Endothelial cell (in vitro differentiated cells): Measurements from ENCODE around the gene GHDC. TPM values are rescaled to one million over a fixed set of nuclear protein-coding genes. Genes with fewer than 3 reads are reported as not detected.

Experiments used
- DNase-seq: peaks from one replicate; pipeline ENCODE4 v3.0.0; 2021; ENCODE audit warnings: low spot score
- H3K27ac Mint-ChIP-seq: one replicate; pipeline ENCODE4 v1.8.0; 2021; ENCODE audit warnings: mixed read lengths, inconsistent platforms; ENCODE audit not compliant: unreplicated experiment
- H3K27me3 Mint-ChIP-seq: one replicate; pipeline ENCODE4 v1.8.0; 2021; ENCODE audit warnings: mild to moderate bottlenecking, moderate library complexity, mixed read lengths, inconsistent platforms; ENCODE audit not compliant: unreplicated experiment
- H3K36me3 Mint-ChIP-seq: one replicate; pipeline ENCODE4 v1.8.0; 2021; ENCODE audit warnings: mild to moderate bottlenecking, low read depth, mixed read lengths, inconsistent platforms; ENCODE audit not compliant: unreplicated experiment
- H3K4me1 Mint-ChIP-seq: one replicate; pipeline ENCODE4 v1.8.0; 2021; ENCODE audit warnings: mild to moderate bottlenecking, mixed read lengths, inconsistent platforms; ENCODE audit not compliant: unreplicated experiment
- H3K4me3 Mint-ChIP-seq: one replicate; pipeline ENCODE4 v1.8.0; 2021; ENCODE audit warnings: mild to moderate bottlenecking, mixed read lengths, inconsistent platforms; ENCODE audit not compliant: unreplicated experiment
- H3K9me3 Mint-ChIP-seq: one replicate; pipeline ENCODE4 v1.8.0; 2021; ENCODE audit warnings: mixed read lengths, inconsistent platforms; ENCODE audit not compliant: unreplicated experiment
- total RNA-seq: library from RNA; stranded (reverse); fragmentation: NEBNext Ultra II Directional; extraction: Animal tissue kit (Norgen Biotek cat#: 25700); gene quantifications from one replicate; pipeline ENCODE4 v1.2.1, GENCODE V29; 2021; ENCODE audit not compliant: unreplicated experiment
- TF ChIP-seq, protein P1 (sequence below): fragments of 200-600 bp; sonication (generic); IDR thresholded peaks from one replicate; pipeline ENCODE4 v1.5.0; 2021; ENCODE audit warnings: antibody characterized with exemption; ENCODE audit not compliant: unreplicated experiment

The GHDC gene
- total RNA-seq, 1 donor from 2014 or later: 7.2 TPM

DNA sequence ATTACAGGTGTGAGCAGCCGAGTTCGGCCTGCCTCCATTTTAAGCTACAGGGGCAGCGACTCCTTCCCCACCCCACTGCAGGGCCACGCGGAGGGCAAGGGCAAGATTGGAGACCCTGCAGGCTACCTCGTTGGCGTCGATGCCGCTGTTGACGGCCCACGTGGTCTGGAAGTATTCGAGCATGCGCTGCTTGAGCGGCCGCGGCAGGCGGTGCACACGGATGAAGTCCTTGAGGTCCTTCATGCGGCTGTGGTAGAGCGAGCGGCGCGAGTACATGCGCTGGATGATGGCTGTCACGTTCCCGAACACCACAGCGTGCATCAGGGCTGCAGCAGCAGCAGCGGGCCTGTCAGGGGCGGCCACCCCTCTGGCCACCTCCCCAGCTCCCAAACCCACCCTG, 24.9 kb downstream of the GHDC start:
- H3K27me3 Mint-ChIP-seq: peaks cover 16% of the 10 kb centered on the region
- peaks cover 10% of the 10 kb centered on the region for H3K4me1 Mint-ChIP-seq
- no peak for DNase-seq
- peak overlapping the region; percentile 47 for H3K4me3 Mint-ChIP-seq
- no peaks in the 10 kb centered on the region for H3K36me3 Mint-ChIP-seq
- no peaks in the 10 kb centered on the region for H3K9me3 Mint-ChIP-seq
- TF ChIP-seq, protein P1, sequence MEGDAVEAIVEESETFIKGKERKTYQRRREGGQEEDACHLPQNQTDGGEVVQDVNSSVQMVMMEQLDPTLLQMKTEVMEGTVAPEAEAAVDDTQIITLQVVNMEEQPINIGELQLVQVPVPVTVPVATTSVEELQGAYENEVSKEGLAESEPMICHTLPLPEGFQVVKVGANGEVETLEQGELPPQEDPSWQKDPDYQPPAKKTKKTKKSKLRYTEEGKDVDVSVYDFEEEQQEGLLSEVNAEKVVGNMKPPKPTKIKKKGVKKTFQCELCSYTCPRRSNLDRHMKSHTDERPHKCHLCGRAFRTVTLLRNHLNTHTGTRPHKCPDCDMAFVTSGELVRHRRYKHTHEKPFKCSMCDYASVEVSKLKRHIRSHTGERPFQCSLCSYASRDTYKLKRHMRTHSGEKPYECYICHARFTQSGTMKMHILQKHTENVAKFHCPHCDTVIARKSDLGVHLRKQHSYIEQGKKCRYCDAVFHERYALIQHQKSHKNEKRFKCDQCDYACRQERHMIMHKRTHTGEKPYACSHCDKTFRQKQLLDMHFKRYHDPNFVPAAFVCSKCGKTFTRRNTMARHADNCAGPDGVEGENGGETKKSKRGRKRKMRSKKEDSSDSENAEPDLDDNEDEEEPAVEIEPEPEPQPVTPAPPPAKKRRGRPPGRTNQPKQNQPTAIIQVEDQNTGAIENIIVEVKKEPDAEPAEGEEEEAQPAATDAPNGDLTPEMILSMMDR: no peak
- H3K27ac Mint-ChIP-seq: no peak overlapping the region

DNA sequence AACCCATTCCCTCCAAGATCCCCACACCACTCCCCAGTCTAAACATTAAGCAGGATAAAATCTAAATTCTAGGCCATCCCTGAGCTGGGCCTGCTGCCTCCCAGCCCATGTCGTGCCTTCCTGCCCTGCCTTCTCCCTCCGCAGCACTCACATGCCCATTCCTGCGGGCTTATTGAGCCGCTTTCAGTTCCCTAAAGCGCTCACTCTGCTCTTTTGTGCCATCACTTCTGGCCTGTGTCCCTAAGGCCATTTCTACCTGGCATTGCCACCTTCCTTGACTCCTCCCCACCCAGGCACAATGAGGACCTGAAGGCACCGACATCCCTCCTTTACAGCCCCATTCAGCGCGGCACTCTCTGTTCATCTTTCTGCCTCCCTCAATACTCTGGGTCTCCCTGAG, 26.5 kb downstream of the GHDC start:
- DNase-seq: no peak
- H3K4me3 Mint-ChIP-seq: peak overlapping the region; percentile 28
- TF ChIP-seq, protein P1: no peak
- peaks cover 10% of the 10 kb centered on the region for H3K4me1 Mint-ChIP-seq
- H3K27ac Mint-ChIP-seq: no peak overlapping the region
- H3K9me3 Mint-ChIP-seq: no peaks in the 10 kb centered on the region
- H3K27me3 Mint-ChIP-seq: peaks cover 18% of the 10 kb centered on the region
- H3K36me3 Mint-ChIP-seq: no peaks in the 10 kb centered on the region

DNA sequence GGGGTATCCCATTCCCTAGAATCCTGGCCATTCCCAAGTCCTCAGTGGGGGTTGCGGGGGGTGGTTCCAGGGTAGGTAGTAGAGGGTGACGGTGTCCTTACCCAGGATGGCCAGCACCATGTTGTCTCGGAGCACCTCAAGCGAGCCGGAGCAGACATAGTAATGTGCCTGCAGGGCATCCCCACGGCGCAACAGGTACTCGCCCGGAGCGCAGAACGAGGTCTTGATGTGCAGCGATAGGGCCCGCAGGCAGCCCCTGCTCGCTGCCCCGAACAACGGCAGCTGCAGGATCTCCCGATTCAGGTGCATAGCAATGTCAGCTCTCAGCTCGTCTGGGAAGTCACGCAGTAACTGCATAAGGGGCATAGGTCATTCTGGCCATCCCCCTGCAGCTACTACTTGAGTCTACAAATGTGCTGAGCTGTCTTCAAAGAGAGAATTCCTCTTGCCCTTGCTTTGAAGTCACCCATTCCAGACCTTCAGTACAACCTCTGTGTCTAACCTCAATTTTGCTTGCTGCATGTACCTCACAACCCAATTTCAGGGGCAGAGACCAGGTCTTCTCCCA, 28.0 kb downstream of the GHDC start:
- Mint-ChIP-seq H3K27me3 (peaks cover 14% of the 10 kb centered on the region), H3K9me3 (no peaks in the 10 kb centered on the region), H3K27ac (no peak overlapping the region), H3K4me3 (no peak overlapping the region), H3K4me1 (peaks cover 8% of the 10 kb centered on the region), H3K36me3 (no peaks in the 10 kb centered on the region)
- TF ChIP-seq, protein P1: no peak
- DNase-seq: no peak

- DNase-seq: no peak
- Mint-ChIP-seq H3K4me3 (no peak overlapping the region), H3K4me1 (peaks cover 9% of the 10 kb centered on the region), H3K27ac (no peak overlapping the region), H3K9me3 (no peaks in the 10 kb centered on the region), H3K36me3 (no peaks in the 10 kb centered on the region), H3K27me3 (peaks cover 13% of the 10 kb centered on the region)
- TF ChIP-seq, protein P1: no peak
Measured at GRCh38 chr17:42165751-42166150, 28.5 kb downstream of the GHDC start.

GRCh38 chr17:42163696-42164407, 30.4 kb downstream of the GHDC start:
- peaks cover 13% of the 10 kb centered on the region for H3K27me3 Mint-ChIP-seq
- no peak for DNase-seq
- H3K4me1 Mint-ChIP-seq: peaks cover 9% of the 10 kb centered on the region
- no peak overlapping the region for H3K4me3 Mint-ChIP-seq
- H3K27ac Mint-ChIP-seq: no peak overlapping the region
- no peaks in the 10 kb centered on the region for H3K36me3 Mint-ChIP-seq
- TF ChIP-seq, protein P1: no peak
- no peaks in the 10 kb centered on the region for H3K9me3 Mint-ChIP-seq
